Cardiac fibroblast (primary cell): ENCODE data around the gene TRIM5.
"Not testable (repeated sequence)": the region's sequence is repeated elsewhere in the genome, so short reads cannot be mapped to it uniquely, and the experiment has no call there.

Experiments
- DNase-seq, 2 donors: peaks; one replicate each; pipeline versions ENCODE4 v3.0.0 to v3.0.0-alpha.2; 2010; ENCODE audit warnings: low read depth in 2 of 2
- H3K4me3 ChIP-seq, 2 donors: replicated peaks in 1 of 2; 1 replicate in 1 of 2; 2 replicates in 1 of 2; pipeline ENCODE4 v1.5.1; 2011; ENCODE audit warnings: low read depth in 2 of 2, low read length in 2 of 2, mild to moderate bottlenecking in 2 of 2, moderate library complexity in 1 of 2
- CTCF ChIP-seq: IDR thresholded peaks from one replicate; pipeline ENCODE4 v1.5.1; 2011; ENCODE audit warnings: low read depth, mild to moderate bottlenecking, low read length, inconsistent platforms

Gene TRIM5

DNA sequence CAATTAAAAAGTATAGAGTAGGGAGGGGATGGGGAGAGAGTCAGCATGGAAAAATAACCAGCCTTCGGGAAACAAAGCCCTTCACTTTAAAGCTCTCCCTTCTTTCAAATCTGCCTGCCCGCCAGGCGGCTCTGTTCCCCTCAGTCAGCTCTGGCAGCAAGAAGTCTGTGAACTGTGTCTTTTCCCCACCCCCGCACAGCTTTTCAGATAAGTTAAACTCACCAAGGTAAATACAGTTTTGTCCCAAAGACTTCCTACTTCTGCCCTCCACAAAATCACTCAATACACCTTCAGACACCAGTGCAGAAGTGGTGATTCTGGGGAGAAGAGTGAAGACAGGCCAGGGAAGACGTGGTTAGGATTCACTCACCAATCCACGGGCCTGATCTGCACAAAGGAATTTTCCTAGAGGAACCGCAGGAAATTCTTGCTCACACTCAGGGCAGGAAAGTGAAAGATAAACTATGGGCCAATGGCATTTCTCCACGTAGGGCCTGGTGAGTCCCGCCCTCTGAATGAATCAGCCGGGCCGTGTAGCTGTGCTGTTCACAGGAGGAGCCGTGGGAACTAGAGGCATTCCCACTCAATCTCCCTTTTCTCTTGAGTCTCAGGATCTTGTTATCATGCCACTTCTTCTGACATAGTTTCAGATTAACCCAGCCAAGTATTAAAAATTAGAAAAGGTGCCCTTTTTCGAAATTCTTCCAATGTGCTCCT is at the start of gene TRIM5:
TSS of gene TRIM5 (minus strand) at position 429 of the 717 bp plus-strand sequence. CDS start 4,897 bp downstream, outside the sequence.
- H3K4me3 ChIP-seq: peak within 1 kb of the TSS; percentile 47 to 62
- peak; percentile 98 to 99 for DNase-seq
- peak; percentile 75 for TF ChIP-seq CTCF

GRCh38 chr11:5727691-5728090 is 42.8 kb upstream of the TRIM5 start:
- DNase-seq: no peak
- no peak overlapping the region for H3K4me3 ChIP-seq
- no peak for TF ChIP-seq CTCF

- no peak for DNase-seq
- TF ChIP-seq CTCF: no peak
Measured at GRCh38 chr11:5726351-5726750, 41.5 kb upstream of the TRIM5 start.

GRCh38 chr11:5722622-5723021 is 37.7 kb upstream of the TRIM5 start:
- H3K4me3 ChIP-seq: no peak overlapping the region
- TF ChIP-seq CTCF: no peak

More at GRCh38 chr11:5726351-5726750, 41.5 kb upstream of the TRIM5 start:
- no peak overlapping the region for H3K4me3 ChIP-seq

GRCh38 chr11:5719703-5720495 is 35.0 kb upstream of the TRIM5 start:
- no peak overlapping the region for H3K4me3 ChIP-seq
- TF ChIP-seq CTCF: no peak
- DNase-seq: peak in 1 of 2 donors; percentile 36

More at GRCh38 chr11:5722622-5723021, 37.7 kb upstream of the TRIM5 start:
- DNase-seq: no peak

DNA sequence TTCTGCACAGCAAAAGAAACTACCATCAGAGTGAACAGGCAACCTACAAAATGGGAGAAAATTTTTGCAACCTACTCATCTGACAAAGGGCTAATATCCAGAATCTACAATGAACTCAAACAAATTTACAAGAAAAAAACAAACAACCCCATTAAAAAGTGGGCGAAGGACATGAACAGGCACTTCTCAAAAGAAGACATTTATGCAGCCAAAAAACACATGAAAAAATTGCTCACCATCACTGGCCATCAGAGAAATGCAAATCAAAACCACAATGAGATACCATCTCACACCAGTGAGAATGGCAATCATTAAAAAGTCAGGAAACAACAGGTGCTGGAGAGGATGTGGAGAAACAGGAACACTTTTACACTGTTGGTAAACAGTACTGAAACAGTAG is 31.6 kb upstream of the TRIM5 start:
- not testable (repeated sequence) for DNase-seq, H3K4me3 ChIP-seq

GRCh38 chr11:5713695-5714094 is 28.8 kb upstream of the TRIM5 start:
- H3K4me3 ChIP-seq: no peak overlapping the region
- peak in 1 of 2 donors; percentile 39 for DNase-seq
- TF ChIP-seq CTCF: no peak
